HEK293 (cell line): ENCODE results near the gene AGAP1.

Source experiments
- SP2 ChIP-seq: fragments of 450-650 bp; formaldehyde crosslinking; IDR thresholded peaks from 2 replicates; pipeline ENCODE4 v1.5.1; 2016; ENCODE audit warnings: missing biosample characterization, missing genetic modification characterization
- TF ChIP-seq, protein P1 (sequence below): fragments of 450-650 bp; IDR thresholded peaks from 2 replicates; pipeline ENCODE4 v1.5.1; 2018; ENCODE audit warnings: missing biosample characterization, mild to moderate bottlenecking, missing genetic modification characterization

GRCh38 chr2:235564066-235564465, 70.2 kb downstream of the AGAP1 start:
- no peak for TF ChIP-seq SP2 (tag by site-specific recombination)
- TF ChIP-seq, protein P1, sequence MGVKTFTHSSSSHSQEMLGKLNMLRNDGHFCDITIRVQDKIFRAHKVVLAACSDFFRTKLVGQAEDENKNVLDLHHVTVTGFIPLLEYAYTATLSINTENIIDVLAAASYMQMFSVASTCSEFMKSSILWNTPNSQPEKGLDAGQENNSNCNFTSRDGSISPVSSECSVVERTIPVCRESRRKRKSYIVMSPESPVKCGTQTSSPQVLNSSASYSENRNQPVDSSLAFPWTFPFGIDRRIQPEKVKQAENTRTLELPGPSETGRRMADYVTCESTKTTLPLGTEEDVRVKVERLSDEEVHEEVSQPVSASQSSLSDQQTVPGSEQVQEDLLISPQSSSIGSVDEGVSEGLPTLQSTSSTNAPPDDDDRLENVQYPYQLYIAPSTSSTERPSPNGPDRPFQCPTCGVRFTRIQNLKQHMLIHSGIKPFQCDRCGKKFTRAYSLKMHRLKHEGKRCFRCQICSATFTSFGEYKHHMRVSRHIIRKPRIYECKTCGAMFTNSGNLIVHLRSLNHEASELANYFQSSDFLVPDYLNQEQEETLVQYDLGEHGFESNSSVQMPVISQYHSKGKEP (tag by site-specific recombination): no peak
